Measurements from ENCODE around the gene EOGT. TPM values are rescaled to one million over a fixed set of nuclear protein-coding genes. Genes with fewer than 3 reads are reported as not detected.

The EOGT gene
- polyA plus RNA-seq, 4 donors = 12.0 to 15.4 (median 14.1) TPM

GRCh38 chr3:69009559-69010410 lies 3.7 kb downstream of the EOGT start:
- no peak for DNase-seq (ENCODE audit: low read depth in 4 of 4, low spot score in 3 of 4)

DNA sequence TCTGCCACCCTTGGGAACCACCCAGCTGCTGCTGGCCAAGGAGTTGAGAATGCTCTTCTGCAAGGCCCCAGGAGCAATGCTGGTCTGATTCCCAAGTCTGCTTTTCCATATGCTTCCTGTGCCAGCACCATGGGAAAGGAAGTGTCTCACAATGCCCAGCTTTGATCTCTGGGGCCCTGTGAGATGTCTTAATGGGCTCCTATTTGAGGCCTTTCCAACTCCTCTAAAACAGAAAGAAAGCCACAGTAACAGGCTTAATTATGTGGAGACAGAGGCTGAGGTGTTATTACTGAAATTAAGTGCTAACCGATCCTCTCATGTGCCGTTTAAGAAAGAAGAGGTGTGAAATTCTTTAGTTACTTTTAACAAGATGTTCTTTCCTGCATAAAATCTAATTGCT lies 4.5 kb downstream of the EOGT start:
- no peak for DNase-seq (ENCODE audit: low read depth in 4 of 4, low spot score in 3 of 4)

DNA sequence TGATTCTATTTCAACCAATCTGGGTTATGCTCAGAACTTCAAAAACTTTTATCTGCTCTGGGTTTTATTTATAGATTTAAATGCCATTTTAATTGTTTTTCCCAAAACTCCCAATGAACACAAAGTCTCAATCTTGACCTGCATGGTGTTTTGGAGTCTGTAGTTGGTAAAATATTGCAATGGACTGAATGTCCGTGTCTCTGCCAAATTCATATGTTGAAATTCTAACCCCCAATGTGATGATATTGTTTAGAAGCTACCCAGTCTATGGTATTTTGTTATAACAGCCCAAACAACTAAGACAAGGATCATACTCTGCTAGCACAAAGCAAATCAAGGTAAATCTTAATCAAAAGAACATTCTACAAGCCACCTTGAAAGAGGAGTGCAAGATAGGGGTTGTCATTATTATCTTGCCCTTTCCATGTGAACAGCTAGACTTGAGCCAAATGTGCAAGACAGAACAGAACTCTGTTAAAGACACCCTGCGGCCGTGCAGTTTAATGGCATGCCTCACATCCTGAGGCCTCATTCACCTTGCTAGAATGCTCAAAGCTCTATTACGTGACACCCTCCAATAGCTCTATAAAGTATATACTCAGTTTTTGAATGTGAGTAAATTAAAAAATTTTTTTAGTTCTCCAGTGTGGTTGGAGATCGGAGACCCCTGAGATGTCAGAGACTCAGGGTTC lies 7.5 kb downstream of the EOGT start:
- DNase-seq (ENCODE audit: low read depth in 4 of 4, low spot score in 3 of 4) = no peak

- no peak for DNase-seq (ENCODE audit: low read depth in 4 of 4, low spot score in 3 of 4)
These were observed 8.3 kb downstream of the EOGT start for GRCh38 chr3:69005071-69005790.

DNA sequence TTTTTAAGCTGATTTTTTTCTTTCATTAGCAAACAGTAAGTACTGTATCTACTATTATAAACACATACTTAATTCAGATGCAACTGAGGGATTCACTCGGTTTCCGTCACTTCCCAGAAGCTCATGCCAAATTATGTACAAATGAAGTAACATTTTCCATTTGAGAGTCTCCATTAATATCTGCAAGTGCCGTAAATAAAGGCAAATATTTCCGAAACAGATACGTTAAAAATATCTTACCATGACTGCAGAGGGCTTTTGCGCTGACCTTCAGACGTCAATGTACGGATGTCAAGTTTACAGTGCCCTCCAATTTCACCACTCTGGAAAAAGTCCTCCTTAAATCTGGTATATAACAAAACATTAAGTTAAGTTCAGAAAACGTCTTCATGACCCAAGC lies 9.3 kb downstream of the EOGT start:
- no peak for DNase-seq (ENCODE audit: low read depth in 4 of 4, low spot score in 3 of 4)

DNA sequence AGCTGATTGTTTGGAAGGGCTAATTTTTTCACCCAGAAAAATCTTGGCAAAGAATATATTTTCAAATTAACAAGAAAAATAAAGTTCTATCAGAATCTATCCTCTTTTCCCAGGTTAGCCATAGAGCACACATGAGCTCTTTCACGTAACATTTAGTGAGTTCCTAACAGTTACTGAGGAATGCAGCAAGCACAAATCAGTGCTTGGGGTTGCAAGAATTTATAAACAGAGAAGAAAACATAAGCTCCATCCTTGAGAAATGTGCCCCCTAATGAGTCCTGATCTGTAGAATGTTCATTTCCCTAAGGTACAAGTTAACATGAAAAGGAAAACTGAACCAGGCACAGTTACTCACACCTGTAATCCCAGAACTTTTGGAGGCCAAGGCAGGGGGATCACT lies 13.9 kb downstream of the EOGT start:
- DNase-seq (ENCODE audit: low read depth in 4 of 4, low spot score in 3 of 4) = no peak

DNA sequence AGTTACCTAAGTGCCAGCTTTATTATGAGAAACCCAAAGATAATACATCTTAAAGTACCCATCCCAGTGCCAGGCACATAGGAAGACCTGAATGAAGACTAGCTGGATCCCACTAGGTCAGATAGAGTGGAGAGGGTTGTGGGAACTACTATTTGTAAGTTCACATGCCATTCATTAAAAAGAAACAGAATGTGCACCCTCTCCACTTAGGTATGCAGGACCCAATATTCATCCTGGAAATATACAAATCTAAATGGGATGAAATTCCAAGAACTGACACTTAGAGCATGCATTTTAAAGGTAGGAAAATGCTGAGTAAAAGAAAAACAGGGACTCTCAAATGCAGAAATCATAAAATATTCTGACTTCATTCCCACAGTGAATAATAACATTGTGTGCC lies 14.3 kb downstream of the EOGT start:
- DNase-seq (ENCODE audit: low read depth in 4 of 4, low spot score in 3 of 4) = no peak

- DNase-seq (ENCODE audit: low read depth in 4 of 4, low spot score in 3 of 4) = no peak
These were observed 15.6 kb downstream of the EOGT start for GRCh38 chr3:68997887-68998286.

DNA sequence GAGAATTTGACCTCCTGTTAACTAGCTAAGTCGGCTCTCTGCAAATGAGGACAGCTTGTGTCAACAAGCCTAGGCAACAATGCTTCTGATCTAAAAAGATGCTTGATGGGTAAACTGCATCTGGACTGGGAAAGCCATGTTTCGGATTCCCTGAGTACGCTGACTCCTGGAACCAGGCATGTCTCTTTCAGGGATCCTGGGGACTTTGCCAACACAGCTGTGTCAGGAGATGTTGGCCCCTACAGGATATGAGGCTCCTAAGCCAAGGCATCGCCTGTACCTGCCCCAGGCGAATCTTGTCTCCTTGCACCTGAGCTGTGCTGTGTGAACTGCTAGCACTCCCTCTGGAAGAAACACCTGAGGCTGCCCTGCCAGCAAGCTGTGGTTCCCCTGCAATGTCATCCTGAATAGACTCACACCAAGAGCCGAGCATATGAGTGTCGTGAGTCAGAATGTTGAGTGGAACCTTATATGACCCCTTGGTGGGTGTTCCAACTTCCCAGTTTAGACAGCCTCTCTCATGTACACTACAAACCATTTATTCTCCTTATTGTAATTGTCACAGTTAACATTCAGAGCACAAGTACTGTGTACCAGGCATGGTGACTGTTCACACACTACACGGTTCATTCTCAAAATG lies 17.0 kb downstream of the EOGT start:
- DNase-seq (ENCODE audit: low read depth in 4 of 4, low spot score in 3 of 4) = no peak

- DNase-seq (ENCODE audit: low read depth in 4 of 4, low spot score in 3 of 4) = no peak
These were observed 24.7 kb downstream of the EOGT start for GRCh38 chr3:68988740-68989139.

DNA sequence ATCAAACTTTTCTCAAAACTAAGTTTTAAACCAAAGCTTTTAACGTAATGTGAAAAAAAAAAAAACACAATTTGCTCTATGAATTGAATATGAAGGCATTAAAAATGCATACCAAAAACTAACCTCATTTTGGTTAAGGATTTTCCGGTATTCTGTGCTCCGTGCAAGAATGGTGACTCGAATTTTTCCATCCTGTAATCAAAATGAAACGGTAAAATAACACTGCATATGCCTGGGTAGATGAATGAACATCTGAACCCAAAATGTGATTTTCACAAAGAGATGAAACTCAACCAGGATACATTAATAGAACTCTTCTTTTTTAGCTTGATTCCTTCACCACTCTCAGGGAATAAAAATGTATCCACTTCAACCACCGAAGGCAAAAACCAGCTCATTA lies 26.2 kb downstream of the EOGT start:
- DNase-seq (ENCODE audit: low read depth in 4 of 4, low spot score in 3 of 4) = no peak

- no peak for DNase-seq (ENCODE audit: low read depth in 4 of 4, low spot score in 3 of 4)
These were observed 26.8 kb downstream of the EOGT start for GRCh38 chr3:68986496-68987208.

DNA sequence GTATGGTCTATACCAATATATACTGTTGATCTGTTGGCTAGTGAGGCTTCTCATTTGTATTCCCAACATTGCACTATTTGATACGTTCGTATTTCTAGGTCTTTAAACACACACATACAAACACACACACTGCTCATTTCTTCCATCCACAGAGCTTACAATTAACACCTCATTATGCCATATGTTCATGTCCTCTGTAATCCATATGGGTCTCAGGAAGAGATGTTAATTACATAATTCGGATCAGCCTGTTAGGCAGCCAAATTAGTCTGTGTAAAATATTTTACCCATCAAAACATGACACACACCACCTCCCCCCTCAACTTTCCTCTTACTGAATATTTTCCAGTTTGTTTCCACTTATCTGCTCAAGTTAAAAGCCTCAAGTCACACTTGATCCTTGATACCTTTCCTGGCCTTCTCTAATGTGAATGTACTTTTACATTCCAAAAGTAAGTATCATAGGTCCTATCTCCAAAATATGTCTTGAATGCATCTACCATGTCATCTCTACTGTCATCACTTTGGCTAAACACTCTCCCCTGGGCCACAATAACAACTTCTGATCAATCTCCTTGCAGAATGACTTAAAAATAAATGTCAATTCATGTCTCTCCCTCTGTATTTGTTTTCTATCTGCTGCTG lies 28.2 kb downstream of the EOGT start:
- no peak for DNase-seq (ENCODE audit: low read depth in 4 of 4, low spot score in 3 of 4)

- no peak for DNase-seq (ENCODE audit: low read depth in 4 of 4, low spot score in 3 of 4)
These were observed 29.4 kb downstream of the EOGT start for GRCh38 chr3:68984011-68984530.

GRCh38 chr3:68977486-68978167 lies 35.9 kb downstream of the EOGT start:
- DNase-seq (ENCODE audit: low read depth in 4 of 4, low spot score in 3 of 4) = no peak

DNA sequence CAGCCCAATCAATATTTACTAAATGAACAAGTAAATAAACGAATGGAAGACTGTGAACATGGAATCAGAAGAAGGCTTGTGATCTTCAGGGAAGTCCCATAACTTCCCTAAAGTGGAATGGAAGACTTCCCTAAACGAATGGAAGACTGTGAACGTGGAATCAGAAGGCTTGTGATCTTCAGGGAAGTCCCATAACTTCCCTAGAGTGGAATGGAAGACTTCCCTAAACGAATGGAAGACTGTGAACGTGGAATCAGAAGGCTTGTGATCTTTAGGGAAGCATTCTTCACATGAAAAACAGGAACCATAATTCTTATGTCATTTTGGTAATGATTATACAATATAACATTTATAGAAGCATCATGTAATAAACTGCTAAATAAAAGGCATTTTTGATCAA lies 38.8 kb downstream of the EOGT start:
- no peak for DNase-seq (ENCODE audit: low read depth in 4 of 4, low spot score in 3 of 4)

GRCh38 chr3:68973639-68974038 lies 39.8 kb downstream of the EOGT start:
- DNase-seq (ENCODE audit: low read depth in 4 of 4, low spot score in 3 of 4) = no peak

DNA sequence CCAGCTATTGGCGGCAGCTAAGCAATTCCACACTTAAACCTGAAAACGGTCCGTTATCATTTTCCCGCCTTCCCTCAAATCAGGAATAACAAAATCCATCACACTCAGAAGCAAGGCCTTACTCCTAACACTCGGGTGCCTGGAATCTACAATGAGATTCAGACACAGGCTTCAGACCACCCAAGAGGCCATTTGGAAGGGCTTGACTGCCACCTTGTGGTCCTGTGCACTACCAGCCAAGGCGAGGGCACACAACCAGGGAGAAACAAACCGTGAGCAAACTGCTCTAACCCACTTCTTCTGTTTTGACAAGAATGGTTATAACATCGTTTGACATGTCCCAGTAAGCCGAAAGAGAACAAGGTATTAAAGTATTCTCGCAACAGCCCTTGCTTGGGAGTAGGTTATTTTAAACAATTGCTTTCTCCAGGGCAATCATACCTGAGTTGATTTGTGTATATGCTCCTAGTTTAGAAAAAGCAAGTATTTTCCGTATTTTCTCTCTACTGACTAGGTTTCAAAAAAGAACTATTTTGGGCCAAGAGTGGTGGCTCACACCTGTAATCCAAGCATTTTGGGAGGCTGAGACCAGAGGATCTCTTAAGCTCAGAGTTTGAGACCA lies 41.0 kb downstream of the EOGT start:
- peak; percentile 25 to 60 (median 40) for DNase-seq (ENCODE audit: low read depth in 4 of 4, low spot score in 3 of 4)

GRCh38 chr3:68964694-68965093 lies 48.8 kb downstream of the EOGT start:
- DNase-seq (ENCODE audit: low read depth in 4 of 4, low spot score in 3 of 4) = no peak
